GM12872 (cell line): ENCODE results near the gene D2HGDH.

Source experiments
- CTCF ChIP-seq: IDR thresholded peaks from 3 replicates; pipeline ENCODE4 v1.5.1; 2011; ENCODE audit warnings: low read depth, mild to moderate bottlenecking, low read length, moderate library complexity; ENCODE audit not compliant: insufficient read depth

D2HGDH gene

GRCh38 chr2:241760301-241760771, 25.9 kb downstream of the D2HGDH start:
- no peak for TF ChIP-seq CTCF

- TF ChIP-seq CTCF = no peak
These were observed 28.0 kb downstream of the D2HGDH start for GRCh38 chr2:241762321-241762932.

GRCh38 chr2:241762933-241763369, 28.5 kb downstream of the D2HGDH start:
- no peak for TF ChIP-seq CTCF

GRCh38 chr2:241763551-241764274, 29.3 kb downstream of the D2HGDH start:
- TF ChIP-seq CTCF = no peak

GRCh38 chr2:241764275-241765241, 30.1 kb downstream of the D2HGDH start:
- no peak for TF ChIP-seq CTCF

- TF ChIP-seq CTCF = no peak
These were observed 33.2 kb downstream of the D2HGDH start for GRCh38 chr2:241767464-241768250.
